ENCODE measurements around the gene ACOT11.

ACOT11 gene

DNA sequence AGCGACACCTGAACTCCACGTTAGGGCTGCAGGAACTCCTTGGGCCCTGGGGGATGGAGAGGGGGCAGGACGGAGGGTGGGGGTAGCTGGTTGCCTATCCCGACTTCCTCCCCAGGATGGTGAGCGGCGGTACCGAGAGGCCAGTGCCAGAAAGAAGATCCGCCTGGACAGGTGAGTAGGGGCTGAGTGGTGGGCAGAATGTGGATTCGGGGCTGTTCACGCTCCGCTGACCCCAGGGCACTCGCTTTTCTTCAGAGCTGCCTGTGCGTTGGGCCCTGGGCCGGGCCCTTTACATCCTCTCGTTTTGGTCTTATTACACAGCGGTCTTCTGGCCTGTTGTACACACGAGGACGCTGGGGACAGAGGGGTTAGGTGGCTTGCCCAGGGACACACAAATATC, 54.5 kb downstream of the ACOT11 start:
- DNase-seq (ENCODE audit: low read depth, low spot score): no peak
- H3K4me3 ChIP-seq (ENCODE audit: low read length): no peak overlapping the region

GRCh38 chr1:54603241-54603640, 55.2 kb downstream of the ACOT11 start:
- no peak for DNase-seq (ENCODE audit: low read depth, low spot score)
- no peak overlapping the region for H3K4me3 ChIP-seq (ENCODE audit: low read length)

GRCh38 chr1:54604051-54604450, 56.0 kb downstream of the ACOT11 start:
- no peak overlapping the region for H3K4me3 ChIP-seq (ENCODE audit: low read length)
- no peak for DNase-seq (ENCODE audit: low read depth, low spot score)

GRCh38 chr1:54604572-54605370, 56.7 kb downstream of the ACOT11 start:
- H3K4me3 ChIP-seq (ENCODE audit: low read length): no peak overlapping the region
- peak; percentile 92 for DNase-seq (ENCODE audit: low read depth, low spot score)

DNA sequence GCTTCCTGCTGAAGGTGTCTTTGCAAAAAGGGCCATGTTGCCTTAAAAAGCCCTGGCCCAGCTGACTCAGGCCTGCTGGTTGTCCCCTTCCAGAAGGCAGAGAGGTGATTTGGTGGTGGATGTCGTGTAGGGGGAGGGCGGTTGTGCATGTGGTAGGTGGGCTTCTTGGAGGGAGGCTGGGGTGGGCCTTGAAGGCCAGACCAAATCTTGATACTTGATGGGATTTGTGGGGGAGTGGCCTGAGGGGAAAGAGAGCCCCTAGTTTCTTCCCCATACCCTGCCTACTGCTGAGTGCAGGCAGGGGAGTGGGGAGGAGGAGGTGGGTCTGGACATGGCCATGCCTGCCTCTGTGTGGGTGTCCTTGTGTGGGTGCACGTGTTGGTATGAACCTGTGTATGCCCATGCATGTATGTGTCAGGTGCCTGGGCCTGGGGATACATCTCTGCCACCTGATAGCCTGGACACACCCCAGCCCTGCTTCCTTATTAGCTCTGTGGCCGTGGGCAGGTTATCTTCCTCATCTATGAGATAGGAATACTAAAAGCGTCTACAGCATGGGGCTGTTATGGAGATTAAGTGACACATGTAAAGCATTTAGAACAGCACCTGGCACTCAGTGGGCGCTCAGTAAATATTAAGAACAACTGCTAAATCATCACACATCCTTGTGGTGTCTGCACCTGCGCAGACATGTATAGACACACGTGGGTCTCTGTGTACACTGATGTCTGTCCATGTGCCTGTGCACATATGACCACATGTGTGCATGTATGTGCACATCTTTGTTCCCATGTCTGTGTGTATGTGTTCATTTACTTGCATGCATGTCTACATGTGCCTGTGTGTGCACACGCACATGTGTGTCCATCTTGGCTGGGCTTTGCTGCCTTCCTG, 58.3 kb downstream of the ACOT11 start:
- H3K4me3 ChIP-seq (ENCODE audit: low read length): no peak overlapping the region
- peak; percentile 25 for DNase-seq (ENCODE audit: low read depth, low spot score)

GRCh38 chr1:54606990-54607325, 58.9 kb downstream of the ACOT11 start:
- DNase-seq (ENCODE audit: low read depth, low spot score): no peak
- H3K4me3 ChIP-seq (ENCODE audit: low read length): no peak overlapping the region

- no peak overlapping the region for H3K4me3 ChIP-seq (ENCODE audit: low read length)
- no peak for DNase-seq (ENCODE audit: low read depth, low spot score)
These were observed 60.0 kb downstream of the ACOT11 start for GRCh38 chr1:54607821-54608565.

GRCh38 chr1:54608566-54609230, 60.7 kb downstream of the ACOT11 start:
- DNase-seq (ENCODE audit: low read depth, low spot score): no peak
- no peak overlapping the region for H3K4me3 ChIP-seq (ENCODE audit: low read length)

- DNase-seq (ENCODE audit: low read depth, low spot score): no peak
- no peak overlapping the region for H3K4me3 ChIP-seq (ENCODE audit: low read length)
These were observed 61.4 kb downstream of the ACOT11 start for GRCh38 chr1:54609301-54609921.

- DNase-seq (ENCODE audit: low read depth, low spot score): no peak
- H3K4me3 ChIP-seq (ENCODE audit: low read length): no peak overlapping the region
These were observed 62.0 kb downstream of the ACOT11 start for GRCh38 chr1:54610048-54610447.

- DNase-seq (ENCODE audit: low read depth, low spot score): no peak
- H3K4me3 ChIP-seq (ENCODE audit: low read length): no peak overlapping the region
These were observed 62.9 kb downstream of the ACOT11 start for GRCh38 chr1:54610601-54611580.

DNA sequence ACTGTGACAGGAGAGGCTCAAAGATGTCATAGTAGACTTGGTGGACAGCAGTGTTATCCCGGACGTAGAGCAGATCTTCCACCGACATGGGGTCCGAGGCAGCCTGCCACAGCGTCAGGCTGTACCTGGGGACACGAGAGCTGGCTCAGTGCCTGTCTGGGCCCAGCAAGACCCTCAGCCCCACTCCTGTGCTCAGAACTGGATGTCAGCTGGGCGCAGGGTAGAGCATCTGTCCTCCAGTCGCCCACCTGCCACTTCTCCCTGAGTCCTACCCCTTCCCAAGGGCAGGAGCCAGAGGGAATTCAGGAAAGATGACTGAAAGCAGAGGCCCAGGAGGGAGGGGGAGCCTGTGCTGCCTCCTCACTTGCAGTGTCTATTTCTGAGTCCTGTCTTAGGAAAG, 63.6 kb downstream of the ACOT11 start:
- H3K4me3 ChIP-seq (ENCODE audit: low read length): no peak overlapping the region
- DNase-seq (ENCODE audit: low read depth, low spot score): no peak

DNA sequence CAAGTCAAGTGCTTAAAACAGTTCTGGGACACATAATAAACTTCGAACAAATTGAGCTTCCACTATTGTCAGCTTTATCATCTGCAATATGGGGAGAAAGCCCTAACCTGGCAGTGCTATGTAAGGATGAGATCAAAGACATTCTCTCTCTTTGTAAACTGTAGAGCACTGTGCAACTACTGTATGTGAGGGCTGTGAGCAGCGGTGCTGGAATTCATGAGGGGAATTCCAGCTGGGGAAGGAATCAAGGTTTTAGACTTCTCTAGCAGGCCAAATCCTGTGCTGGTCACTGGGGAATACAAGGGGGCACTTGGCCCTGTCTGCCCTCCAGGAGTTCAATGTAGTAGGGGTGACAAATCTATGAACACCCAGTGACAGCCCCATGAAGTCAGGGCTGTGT, 66.0 kb downstream of the ACOT11 start:
- no peak for DNase-seq (ENCODE audit: low read depth, low spot score)
- H3K4me3 ChIP-seq (ENCODE audit: low read length): no peak overlapping the region

DNA sequence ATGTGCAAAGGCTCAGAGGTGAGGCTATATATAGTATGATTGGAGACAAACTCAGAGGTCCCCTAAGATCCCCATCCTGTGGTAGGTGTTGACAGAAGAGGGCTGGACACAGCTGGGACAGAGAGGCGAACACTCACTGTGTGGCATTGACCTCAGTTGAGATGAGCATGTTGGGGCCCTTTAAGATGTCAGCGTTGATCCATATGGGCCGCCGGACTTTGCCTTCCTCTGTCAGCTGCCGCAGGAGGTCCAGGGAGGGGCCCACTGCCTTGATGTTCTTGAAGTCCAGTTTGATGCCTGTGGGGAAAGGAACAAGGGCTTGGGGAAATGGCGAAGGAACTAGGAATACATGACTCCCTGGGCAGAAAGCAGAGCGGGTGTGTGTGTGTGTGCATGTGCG, 66.5 kb downstream of the ACOT11 start:
- no peak for DNase-seq (ENCODE audit: low read depth, low spot score)
- H3K4me3 ChIP-seq (ENCODE audit: low read length): no peak overlapping the region

DNA sequence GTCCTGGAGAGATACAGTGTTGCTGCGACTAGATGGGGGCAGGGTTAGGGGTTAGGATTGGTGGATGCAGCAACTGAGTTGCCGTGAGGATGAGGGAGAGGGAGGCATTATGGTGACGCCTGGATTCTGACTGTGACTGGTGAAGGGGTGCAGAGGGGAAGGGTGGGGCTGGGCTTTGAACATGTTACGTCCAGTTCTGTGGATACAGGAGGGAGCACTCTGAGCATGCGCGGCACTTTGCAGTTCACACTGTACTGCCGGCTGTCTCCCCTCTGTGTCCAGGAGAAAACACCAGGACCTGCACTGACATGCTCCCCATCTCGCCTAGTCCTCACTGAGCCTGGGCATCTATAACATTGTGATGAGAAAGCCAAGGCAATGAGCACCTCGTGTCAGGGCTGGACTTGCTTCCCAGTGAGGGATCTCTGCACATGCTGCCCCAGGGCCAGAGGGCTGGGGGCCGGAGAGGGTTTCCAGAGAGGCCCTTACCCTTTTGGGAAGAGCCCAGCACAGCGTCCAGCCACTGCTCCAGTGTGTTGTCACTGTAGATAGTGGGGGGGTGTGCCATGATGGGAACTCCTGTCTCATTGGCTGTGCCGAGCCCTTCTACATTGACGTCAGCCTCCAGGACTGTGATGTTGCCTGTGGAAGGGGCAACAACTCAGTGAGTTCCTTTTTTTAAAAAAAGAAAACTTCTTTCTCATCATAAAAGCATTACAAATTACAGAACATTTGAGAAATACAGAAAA, 67.7 kb downstream of the ACOT11 start:
- no peak overlapping the region for H3K4me3 ChIP-seq (ENCODE audit: low read length)
- no peak for DNase-seq (ENCODE audit: low read depth, low spot score)

DNA sequence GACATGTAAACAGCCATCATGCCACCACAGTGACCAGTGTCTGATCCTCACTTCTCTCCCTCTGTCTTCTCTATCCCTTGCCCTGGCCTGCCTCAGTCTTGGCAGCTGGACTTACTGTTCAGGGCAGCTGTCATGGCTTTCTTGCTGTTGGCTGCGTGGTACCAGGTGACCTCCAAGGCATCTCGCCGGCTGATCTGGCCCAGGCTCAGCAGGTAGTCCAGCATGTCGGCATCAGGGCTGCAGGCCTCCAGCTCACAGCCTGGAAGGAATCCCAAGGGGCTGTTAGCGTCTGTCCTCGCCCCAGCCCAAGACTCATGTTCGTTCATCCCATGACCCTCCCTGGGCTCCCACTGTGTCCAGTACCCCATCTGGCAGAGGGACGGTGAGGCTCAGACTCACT, 71.7 kb downstream of the ACOT11 start:
- H3K4me3 ChIP-seq (ENCODE audit: low read length): no peak overlapping the region
- no peak for DNase-seq (ENCODE audit: low read depth, low spot score)
